Stimulated activated CD4-positive, alpha-beta T cell treated with anti-CD3 and anti-CD28 coated beads, TNF-alpha, amount 100 ng/mL, for 4 hours (primary cell): ENCODE results near the gene AGAP2.

Source experiments
- DNase-seq, 3 experiments: peaks; one replicate each; pipeline ENCODE4 v3.0.0-alpha.2; 2020; ENCODE audit warnings: low read depth in 3 of 3

Gene AGAP2

GRCh38 chr12:57767876-57768275 lies 29.3 kb upstream of the AGAP2 start:
- no peak for DNase-seq

DNA sequence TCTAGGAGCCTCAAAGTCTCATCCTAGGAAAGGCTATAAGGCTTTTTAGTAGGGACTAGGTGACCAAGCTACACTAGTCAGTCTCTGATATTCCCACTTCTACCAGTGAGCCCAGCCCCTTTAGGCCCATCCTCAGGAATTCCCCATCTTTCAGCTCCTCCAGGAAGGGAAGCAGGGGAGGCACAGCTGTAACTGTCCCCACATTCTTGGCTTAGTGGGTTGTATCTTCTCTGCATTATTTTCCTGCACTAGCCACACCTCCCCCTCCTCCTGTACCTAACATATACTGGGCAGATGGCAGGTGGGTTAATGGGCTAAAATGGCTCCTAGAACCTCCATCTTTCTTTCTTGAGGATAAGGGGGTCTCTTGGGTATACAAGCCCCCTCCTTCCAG lies 28.8 kb upstream of the AGAP2 start:
- no peak for DNase-seq

GRCh38 chr12:57766464-57767304 lies 28.1 kb upstream of the AGAP2 start, which contains the start of gene CYP27B1:
TSS of gene CYP27B1 (minus strand) at chr12:57767078. CDS start at chr12:57767041, 37 bp downstream.
- DNase-seq = no peak

DNA sequence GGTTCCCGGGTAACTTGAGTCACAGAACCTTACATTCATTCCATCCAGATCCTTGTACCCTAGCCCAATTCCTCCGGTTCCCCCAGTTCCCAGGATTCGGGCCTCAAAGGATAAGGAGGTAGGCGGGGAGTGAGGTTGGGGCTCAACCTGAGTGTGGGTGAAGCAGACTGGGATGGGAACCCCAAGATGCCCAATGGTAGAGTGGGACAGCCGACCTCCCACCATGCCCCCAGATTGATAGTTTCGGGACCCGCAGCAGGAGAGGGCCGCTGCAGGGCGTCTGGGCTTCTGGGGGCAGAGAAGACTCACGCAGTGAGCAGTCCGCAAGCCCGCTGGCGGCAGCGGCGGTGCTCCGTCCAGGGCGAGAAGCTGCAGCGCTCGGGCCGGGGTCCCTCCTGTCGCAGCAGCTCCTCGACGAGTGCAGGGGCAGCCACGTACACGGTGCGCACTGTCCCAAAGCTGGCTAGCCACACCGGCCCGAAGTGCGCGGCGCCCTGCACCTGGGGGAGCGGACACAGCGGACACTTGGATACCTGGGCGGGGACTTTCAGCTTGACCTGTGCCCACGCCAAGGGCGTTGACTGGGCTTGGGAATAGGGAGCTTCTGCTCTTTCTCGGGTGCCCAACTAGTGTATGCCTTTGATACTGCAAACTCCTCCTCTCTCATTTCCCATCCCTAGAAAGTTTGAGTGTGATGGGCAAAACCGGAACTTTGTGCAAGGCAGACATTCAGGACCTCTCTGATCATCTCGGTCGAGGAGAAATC lies 27.3 kb upstream of the AGAP2 start:
- no peak for DNase-seq

GRCh38 chr12:57765003-57765697 lies 26.6 kb upstream of the AGAP2 start:
- no peak for DNase-seq

- no peak for DNase-seq
Measured at GRCh38 chr12:57764662-57765002, 26.1 kb upstream of the AGAP2 start.

GRCh38 chr12:57763881-57764661 lies 25.5 kb upstream of the AGAP2 start:
- no peak for DNase-seq

- DNase-seq = no peak
Measured at GRCh38 chr12:57762463-57762862, 23.9 kb upstream of the AGAP2 start.

- no peak for DNase-seq
Measured at GRCh38 chr12:57761391-57761998, 23.0 kb upstream of the AGAP2 start.

DNA sequence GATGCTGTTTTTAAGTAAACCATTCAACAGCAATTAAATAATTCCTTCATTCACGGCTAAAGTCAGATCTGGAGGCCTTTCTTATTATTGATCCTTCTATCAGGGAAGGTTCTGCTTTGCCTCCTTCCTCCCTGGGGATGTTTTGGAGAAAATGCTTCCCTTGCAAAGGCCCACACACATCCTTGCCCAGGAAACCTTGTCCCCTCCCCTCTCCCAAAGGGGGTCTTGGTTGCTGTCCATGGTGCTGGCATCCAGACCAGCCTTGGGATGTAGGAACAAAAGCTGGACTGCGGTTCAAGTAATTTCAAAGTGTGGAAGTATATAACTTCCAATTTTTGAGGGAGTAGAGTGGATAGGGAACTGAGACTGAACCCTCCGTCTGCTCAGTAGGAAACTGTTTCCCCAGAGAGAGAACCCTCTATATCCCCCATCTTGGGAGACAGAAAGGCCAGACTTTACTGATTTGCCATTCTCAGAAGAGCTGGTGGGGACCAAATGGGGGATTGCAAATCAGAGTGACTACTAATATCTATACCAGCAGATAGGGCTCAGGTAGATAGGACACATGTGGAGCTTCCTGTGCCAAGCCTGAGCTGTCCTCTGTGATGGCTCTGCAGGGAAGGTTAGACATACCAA lies 21.9 kb upstream of the AGAP2 start:
- no peak for DNase-seq

DNA sequence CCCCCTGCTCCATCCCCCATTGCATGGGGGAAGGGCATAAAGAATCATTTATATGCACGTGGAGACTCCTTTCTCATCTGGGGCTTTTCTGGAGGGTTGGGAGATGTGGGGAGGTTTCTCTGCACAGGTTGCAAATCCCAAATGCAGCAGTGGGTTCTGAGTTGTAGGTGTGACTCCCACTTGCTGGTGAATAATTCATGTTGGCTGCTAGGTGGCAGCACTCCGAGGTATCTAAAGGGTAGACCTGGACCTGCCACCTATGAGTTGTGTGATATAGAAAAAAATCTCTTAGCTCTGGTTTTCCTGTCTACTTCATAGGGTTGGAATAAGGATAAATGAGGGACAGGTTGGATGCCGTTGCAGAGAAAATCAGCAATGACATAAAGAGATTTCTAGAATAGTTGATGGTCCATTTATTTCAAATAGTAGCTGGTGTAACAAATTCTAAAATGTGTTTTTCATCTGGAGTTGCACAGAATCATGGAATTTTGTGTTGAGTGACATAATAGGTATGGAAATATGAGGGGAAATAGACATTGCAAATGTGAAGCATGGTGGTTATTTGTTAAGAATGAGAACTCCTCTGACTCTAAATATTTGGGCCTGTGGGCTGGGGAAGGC lies 20.9 kb upstream of the AGAP2 start:
- DNase-seq = no peak

- no peak for DNase-seq
Measured at GRCh38 chr12:57758552-57759359, 20.2 kb upstream of the AGAP2 start.

- no peak for DNase-seq
Measured at GRCh38 chr12:57757771-57758170, 19.2 kb upstream of the AGAP2 start.

DNA sequence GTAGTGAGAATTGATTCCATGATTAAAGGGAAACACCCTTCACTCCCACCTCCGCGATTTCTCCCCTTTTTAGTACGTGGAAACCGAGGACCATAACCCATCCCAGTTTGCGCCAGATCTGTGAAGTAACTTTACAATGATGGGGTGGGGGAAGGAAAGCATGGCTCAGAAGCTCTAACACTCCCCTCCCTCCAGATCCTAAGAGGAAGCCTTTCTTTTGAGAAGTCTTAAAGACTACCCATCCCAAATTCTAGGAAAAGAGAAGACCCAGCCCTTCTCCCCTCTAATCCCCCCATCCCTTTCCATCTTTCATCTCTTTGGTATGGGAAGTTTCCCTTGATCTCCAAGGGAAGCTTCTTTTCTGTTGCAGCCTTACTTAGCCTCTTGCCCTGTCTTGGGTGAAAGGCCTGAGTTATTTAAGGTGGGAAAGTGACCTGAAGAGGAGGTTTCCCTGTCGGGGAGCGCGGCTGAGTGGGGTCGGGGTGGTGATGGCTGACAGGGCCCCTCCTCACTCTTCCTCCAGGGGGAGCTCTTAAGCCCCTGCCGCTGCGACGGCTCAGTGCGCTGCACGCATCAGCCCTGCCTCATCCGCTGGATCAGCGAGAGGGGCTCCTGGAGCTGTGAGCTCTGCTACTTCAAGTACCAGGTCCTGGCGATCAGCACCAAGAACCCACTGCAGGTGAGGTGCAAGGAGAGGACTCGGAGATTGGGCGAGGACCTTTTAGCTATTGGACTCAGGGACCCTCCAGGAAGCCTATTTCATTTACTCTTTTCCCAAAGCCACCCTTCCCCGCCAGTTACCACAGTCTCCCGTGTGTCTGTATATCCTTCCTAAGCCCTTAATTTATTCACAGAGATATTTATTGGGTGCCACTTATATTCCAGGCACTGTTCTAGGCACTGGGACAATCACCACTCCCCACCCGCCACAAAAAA lies 18.1 kb upstream of the AGAP2 start:
- DNase-seq = peak in 1 of 3 experiments; percentile 55

DNA sequence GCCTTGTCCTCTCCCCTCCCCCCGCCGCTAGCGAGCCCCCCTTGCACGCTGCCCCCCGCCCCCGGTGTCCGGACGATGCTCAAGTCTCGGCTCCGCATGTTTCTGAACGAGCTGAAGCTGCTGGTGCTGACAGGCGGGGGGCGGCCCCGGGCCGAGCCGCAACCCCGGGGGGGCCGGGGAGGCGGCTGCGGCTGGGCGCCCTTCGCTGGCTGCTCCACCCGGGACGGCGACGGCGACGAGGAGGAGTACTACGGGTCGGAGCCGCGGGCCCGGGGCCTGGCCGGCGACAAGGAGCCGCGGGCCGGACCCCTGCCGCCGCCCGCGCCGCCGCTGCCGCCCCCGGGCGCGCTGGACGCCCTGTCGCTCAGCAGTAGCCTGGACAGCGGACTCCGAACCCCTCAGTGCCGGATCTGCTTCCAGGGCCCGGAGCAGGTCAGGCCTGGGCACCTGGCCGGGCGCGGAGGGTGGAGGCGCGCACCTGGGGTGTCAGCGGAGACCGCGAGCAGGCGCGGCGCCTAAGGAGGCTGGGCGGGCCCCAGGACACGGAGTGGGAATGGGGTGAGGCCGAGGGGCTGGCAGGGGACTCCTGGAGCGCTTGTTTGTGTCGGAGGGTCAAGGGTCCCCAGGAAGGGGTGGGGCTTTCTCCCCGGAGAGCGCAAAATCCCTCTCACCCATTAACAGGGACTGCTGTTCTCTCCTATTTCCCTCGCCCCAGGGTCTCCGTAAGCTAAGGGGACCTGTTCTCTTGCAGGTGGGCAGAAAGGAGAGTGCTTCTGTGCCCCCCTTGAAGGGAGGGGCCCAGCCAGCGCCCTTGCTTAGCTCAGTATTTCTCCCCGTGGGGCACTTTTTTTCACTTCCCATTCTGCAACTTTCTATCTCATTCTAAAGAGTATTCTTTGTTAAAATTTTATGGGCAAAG lies 17.2 kb upstream of the AGAP2 start:
- DNase-seq = no peak

GRCh38 chr12:57755194-57755453 lies 16.6 kb upstream of the AGAP2 start:
- DNase-seq = no peak

- peak; percentile 66 to 77 (median 75) for DNase-seq
Measured at GRCh38 chr12:57754411-57755193, 16.1 kb upstream of the AGAP2 start, which contains the start of gene MARCHF9. TSS of gene MARCHF9 (plus strand) at chr12:57755103. CDS start at chr12:57755529, 426 bp downstream.
